NCI-H146 treated with DMSO at 0.1 percent for 48 hours (cell line): ENCODE measurements around the gene ETS1.

Experiments
- DNase-seq: peaks from one replicate; lab custom pipeline; 2025; ENCODE audit not compliant: unreplicated experiment; lab: John Stamatoyannopoulos, UW

The ETS1 gene

GRCh38 chr11:128417607-128418324, 169.6 kb downstream of the ETS1 start:
- no peak for DNase-seq

- no peak for DNase-seq
Observed at GRCh38 chr11:128416976-128417375, 170.4 kb downstream of the ETS1 start.

GRCh38 chr11:128415539-128415938, 171.8 kb downstream of the ETS1 start:
- DNase-seq: no peak

- no peak for DNase-seq
Observed at GRCh38 chr11:128412847-128413791, 174.2 kb downstream of the ETS1 start.

- no peak for DNase-seq
Observed at GRCh38 chr11:128411812-128412211, 175.5 kb downstream of the ETS1 start.

GRCh38 chr11:128411150-128411549, 176.2 kb downstream of the ETS1 start:
- no peak for DNase-seq

- DNase-seq: no peak
Observed at GRCh38 chr11:128409476-128409875, 177.9 kb downstream of the ETS1 start.
